Gastrocnemius medialis (tissue), 4 donors: ENCODE measurements around the gene BRCC3.

Source experiments
- CTCF ChIP-seq, 5 experiments: fragments of 450-650 bp in 3 of 5; fragments of 200-600 bp in 2 of 5; sonication (generic) in 2 of 5; IDR thresholded peaks in 4 of 5; conservative IDR thresholded peaks in 1 of 5; 1 replicate in 4 of 5; 2 replicates in 1 of 5; pipeline ENCODE4 v1.5.1; 2016 to 2019; ENCODE audit warnings: antibody characterized with exemption in 5 of 5, mild to moderate bottlenecking in 3 of 5, moderate library complexity in 3 of 5
- POLR2A ChIP-seq, 2 donors: fragments of 450-650 bp; IDR thresholded peaks; one replicate each; pipeline ENCODE4 v1.6.1; 2017; ENCODE audit warnings: antibody characterized with exemption in 2 of 2, mild to moderate bottlenecking in 2 of 2, moderate library complexity in 2 of 2

GRCh38 chrX:155105919-155106318 lies 34.6 kb downstream of the BRCC3 start:
- no peak for TF ChIP-seq CTCF (IDR thresholded peaks at IDR 0.05 in 4 of 5, conservative IDR thresholded peaks at IDR 0.05 in 1 of 5)
- TF ChIP-seq POLR2A (IDR thresholded peaks at IDR 0.05): no peak
